Omental fat pad (tissue), 4 donors: ENCODE measurements around the gene PPP1R7. TPM values are rescaled to one million over a fixed set of nuclear protein-coding genes. Genes with fewer than 3 reads are reported as not detected.

Source experiments
- ATAC-seq: fragments of 150-250 bp; one replicate; pipeline ENCODE4 v1.9.1; 2016; ENCODE audit warnings: mild to moderate bottlenecking, moderate library complexity; ENCODE audit not compliant: low FRiP score
- DNase-seq: peaks from one replicate; pipeline ENCODE4 v3.0.0-alpha.2; 2019; ENCODE audit warnings: low spot score
- total RNA-seq, 4 donors: library from RNA; depleted of rRNA; stranded (reverse); fragments of >200 nt; gene quantifications; one replicate each; pipeline ENCODE4 v1.1.0, GENCODE V29; 2016
- TF ChIP-seq, protein P1 (sequence below), 3 donors: fragments of 450-650 bp; IDR thresholded peaks; one replicate each; pipeline ENCODE4 v1.5.1; 2016 to 2017; ENCODE audit warnings: antibody characterized with exemption in 3 of 3, mild to moderate bottlenecking in 3 of 3, moderate library complexity in 2 of 3

PPP1R7 gene
- total RNA-seq, 4 donors from 2014 or later = 33.4 to 41.8 (median 35.4) TPM

- peak; percentile 82 for DNase-seq
- TF ChIP-seq, protein P1, sequence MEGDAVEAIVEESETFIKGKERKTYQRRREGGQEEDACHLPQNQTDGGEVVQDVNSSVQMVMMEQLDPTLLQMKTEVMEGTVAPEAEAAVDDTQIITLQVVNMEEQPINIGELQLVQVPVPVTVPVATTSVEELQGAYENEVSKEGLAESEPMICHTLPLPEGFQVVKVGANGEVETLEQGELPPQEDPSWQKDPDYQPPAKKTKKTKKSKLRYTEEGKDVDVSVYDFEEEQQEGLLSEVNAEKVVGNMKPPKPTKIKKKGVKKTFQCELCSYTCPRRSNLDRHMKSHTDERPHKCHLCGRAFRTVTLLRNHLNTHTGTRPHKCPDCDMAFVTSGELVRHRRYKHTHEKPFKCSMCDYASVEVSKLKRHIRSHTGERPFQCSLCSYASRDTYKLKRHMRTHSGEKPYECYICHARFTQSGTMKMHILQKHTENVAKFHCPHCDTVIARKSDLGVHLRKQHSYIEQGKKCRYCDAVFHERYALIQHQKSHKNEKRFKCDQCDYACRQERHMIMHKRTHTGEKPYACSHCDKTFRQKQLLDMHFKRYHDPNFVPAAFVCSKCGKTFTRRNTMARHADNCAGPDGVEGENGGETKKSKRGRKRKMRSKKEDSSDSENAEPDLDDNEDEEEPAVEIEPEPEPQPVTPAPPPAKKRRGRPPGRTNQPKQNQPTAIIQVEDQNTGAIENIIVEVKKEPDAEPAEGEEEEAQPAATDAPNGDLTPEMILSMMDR (IDR thresholded peaks at IDR 0.05) = no peak
- peak; percentile 93 for ATAC-seq
These were observed 1.2 kb upstream of the PPP1R7 start, which contains the start of gene PASK for GRCh38 chr2:241148891-241149674. Gene PASK (minus strand): TSS chr2:241149472. CDS start chr2:241143032, 6,440 bp downstream.

DNA sequence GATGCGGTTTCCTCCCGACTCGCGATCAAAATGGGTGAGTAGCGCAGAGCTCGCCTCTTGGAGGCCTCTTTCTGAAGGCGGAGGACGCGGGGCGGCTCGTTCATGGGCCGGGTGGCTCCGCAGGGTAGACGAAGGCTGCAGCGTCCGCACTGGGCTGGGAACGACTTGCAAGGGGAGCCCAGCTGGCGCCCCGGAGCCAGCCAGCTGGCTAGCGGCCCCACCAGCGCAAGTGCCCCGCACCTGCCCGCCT is 667 bp upstream of the PPP1R7 start:
- ATAC-seq = peak; percentile 4
- no peak for DNase-seq
- TF ChIP-seq, protein P1 (IDR thresholded peaks at IDR 0.05) = no peak

DNA sequence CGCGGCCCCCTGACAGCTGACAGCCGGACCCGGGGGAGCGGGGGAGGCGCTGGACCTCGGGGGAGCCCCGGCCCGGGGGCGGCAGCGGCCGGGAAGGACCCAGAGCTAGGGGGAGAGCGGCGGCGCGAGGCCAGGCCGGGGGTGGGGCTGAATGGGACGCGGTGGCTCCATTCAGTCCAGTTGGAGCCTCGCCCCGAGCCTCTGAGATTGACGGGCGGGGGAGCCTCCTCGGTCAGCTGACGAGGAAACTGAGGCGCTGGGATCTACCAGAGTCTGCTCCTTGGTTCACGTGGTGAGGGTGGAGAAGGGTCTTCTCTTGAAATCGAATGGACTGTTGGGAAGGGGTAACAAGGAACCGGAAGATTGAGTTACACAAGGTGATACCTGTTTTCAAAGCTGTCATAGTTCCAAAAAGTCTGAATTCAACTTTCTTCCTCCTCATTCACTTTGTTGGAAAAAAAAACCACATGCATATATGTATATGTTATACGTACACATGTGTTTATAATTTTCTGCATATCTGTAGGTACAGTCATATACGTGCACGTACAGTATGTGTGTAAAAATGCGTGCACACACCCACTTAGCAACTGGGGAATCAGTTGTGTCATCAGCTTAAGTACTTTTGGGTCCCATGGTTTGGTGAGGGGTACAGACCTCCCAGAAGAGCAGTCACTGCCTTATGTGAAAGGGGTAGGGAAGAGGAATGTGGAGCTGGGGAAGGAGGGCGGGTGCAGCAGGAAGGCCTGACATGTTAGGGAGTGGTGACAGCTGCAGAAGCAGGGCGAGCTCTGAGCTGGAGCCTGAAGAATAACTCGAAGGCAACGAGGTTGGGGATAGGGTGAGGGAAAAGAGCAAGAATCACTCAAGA is 628 bp downstream of the PPP1R7 start:
- ATAC-seq = peak; percentile 42
- no peak for DNase-seq
- TF ChIP-seq, protein P1 (IDR thresholded peaks at IDR 0.05) = no peak

GRCh38 chr2:241151934-241152660 is 1.8 kb downstream of the PPP1R7 start:
- ATAC-seq (no peak), DNase-seq (no peak)
- TF ChIP-seq, protein P1 (IDR thresholded peaks at IDR 0.05) = no peak

- no peak for DNase-seq
- no peak for ATAC-seq
- TF ChIP-seq, protein P1 (IDR thresholded peaks at IDR 0.05) = no peak
These were observed 3.3 kb downstream of the PPP1R7 start for GRCh38 chr2:241153616-241154015.

GRCh38 chr2:241154915-241155314 is 4.6 kb downstream of the PPP1R7 start:
- TF ChIP-seq, protein P1 (IDR thresholded peaks at IDR 0.05) = no peak
- DNase-seq = no peak
- no peak for ATAC-seq
